ENCODE measurements around the gene ANKRD18A. TPM values are rescaled to one million over a fixed set of nuclear protein-coding genes. Genes with fewer than 3 reads are reported as not detected.

ANKRD18A gene
- total and polyA plus RNA-seq, 2 experiments from 2014 or later: 0.53 to 0.59 TPM

DNA sequence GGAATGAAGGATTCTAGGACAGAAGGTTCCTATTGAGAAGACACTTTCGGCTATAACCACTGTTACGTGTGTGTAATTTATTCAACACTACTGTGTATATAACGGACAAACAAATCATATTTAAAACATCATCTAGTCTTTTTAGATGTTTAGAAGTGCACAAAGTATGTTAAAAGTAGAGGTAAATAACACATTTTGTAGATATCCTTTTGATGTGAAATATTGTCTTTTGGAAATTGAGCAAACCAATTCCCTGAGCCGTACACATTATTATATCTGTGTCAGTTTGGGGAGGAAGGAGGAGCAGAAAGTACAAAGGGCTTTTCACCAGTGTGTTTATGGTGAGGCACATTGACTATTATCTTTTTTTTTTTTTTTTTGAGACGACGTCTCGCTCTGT, 39.1 kb upstream of the ANKRD18A start:
- 94% methylated on average over 7 of the region's 7 CpGs for WGBS (ENCODE audit: low lambda C conversion rate, missing lambda C conversion rate)
- no peaks in the 10 kb centered on the region for H4K20me1 ChIP-seq (ENCODE audit: insufficient read depth, poor library complexity, severe bottlenecking)
- no peak overlapping the region for H3K4me2 ChIP-seq
- no peaks in the 10 kb centered on the region for H3K79me2 ChIP-seq
- H3K9me3 ChIP-seq (ENCODE audit: low read depth): no peaks in the 10 kb centered on the region
- TF ChIP-seq EZH2 (IDR thresholded peaks at IDR 0.05; ENCODE audit: borderline replicate concordance) (no peak), EZH2phosphoT487 (IDR thresholded peaks at IDR 0.05; ENCODE audit: low read depth, severe bottlenecking, unreplicated experiment) (no peak)
- TF ChIP-seq, protein P1, sequence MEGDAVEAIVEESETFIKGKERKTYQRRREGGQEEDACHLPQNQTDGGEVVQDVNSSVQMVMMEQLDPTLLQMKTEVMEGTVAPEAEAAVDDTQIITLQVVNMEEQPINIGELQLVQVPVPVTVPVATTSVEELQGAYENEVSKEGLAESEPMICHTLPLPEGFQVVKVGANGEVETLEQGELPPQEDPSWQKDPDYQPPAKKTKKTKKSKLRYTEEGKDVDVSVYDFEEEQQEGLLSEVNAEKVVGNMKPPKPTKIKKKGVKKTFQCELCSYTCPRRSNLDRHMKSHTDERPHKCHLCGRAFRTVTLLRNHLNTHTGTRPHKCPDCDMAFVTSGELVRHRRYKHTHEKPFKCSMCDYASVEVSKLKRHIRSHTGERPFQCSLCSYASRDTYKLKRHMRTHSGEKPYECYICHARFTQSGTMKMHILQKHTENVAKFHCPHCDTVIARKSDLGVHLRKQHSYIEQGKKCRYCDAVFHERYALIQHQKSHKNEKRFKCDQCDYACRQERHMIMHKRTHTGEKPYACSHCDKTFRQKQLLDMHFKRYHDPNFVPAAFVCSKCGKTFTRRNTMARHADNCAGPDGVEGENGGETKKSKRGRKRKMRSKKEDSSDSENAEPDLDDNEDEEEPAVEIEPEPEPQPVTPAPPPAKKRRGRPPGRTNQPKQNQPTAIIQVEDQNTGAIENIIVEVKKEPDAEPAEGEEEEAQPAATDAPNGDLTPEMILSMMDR (IDR thresholded peaks at IDR 0.05; ENCODE audit: poor library complexity): no peak
- H3K4me3 ChIP-seq: no peak overlapping the region
- peaks cover 10% of the 10 kb centered on the region for H3K27me3 ChIP-seq
- no peak overlapping the region for H3K27ac ChIP-seq
- DNase-seq (ENCODE audit: low spot score): no peak
- no peak overlapping the region for H2AFZ ChIP-seq
- no peaks in the 10 kb centered on the region for H3K4me1 ChIP-seq (ENCODE audit: insufficient read depth)
- no peaks in the 10 kb centered on the region for H3K9me2 ChIP-seq (replicated peaks; ENCODE audit: insufficient read depth)
- H3K36me3 ChIP-seq (replicated peaks; ENCODE audit: insufficient read depth, low read depth): no peaks in the 10 kb centered on the region

DNA sequence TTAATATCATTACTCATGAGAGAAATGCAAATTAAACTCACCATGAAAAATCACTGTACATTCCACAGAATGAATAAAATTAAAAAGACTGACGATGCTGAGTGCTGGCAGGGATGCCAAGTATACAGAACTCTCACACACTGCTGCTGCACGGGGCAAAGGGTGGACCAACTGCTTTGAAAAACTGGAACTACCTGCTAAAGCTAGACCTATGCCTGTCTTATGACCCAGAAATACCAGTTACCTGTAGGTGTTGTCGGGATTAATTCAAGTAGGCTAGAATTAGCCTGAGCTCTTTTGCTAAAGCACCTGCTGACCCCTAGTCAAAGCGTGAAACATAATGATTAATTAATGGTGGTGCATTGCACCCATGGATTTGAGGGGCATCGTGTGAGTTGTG, 36.5 kb upstream of the ANKRD18A start:
- DNase-seq (ENCODE audit: low spot score): no peak
- 83% methylated on average over 5 of the region's 5 CpGs for WGBS (ENCODE audit: low lambda C conversion rate, missing lambda C conversion rate)
- TF ChIP-seq, protein P1 (IDR thresholded peaks at IDR 0.05; ENCODE audit: poor library complexity): no peak
- TF ChIP-seq EZH2 (IDR thresholded peaks at IDR 0.05; ENCODE audit: borderline replicate concordance) (no peak), EZH2phosphoT487 (IDR thresholded peaks at IDR 0.05; ENCODE audit: low read depth, severe bottlenecking, unreplicated experiment) (no peak)

DNA sequence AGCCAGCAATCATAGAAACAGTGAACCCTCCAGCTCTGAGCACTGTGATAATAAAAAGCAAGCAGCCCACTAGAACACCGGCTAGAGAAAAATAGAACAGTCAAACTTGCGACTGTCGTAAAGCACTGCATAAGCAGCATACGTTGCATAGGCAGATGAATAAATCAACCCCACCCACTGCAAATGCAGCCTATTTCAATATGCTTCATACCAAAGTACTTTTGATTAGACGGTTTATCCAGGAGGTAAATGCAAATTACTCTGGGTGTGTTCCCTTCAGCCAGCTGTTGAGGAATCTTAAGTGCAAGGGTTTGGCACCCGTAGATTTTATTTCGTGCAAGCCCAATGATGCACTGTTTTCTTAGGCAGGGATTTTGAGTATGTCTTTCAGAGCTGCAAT, 32.1 kb upstream of the ANKRD18A start:
- Histone ChIP-seq H3K27me3 (peaks cover 10% of the 10 kb centered on the region), H3K79me2 (no peaks in the 10 kb centered on the region), H3K4me3 (no peak overlapping the region), H3K9me3 (ENCODE audit: low read depth) (no peaks in the 10 kb centered on the region), H2AFZ (no peak overlapping the region), H3K36me3 (replicated peaks; ENCODE audit: insufficient read depth, low read depth) (no peaks in the 10 kb centered on the region), H3K27ac (no peak overlapping the region), H3K9me2 (replicated peaks; ENCODE audit: insufficient read depth) (no peaks in the 10 kb centered on the region), H3K4me1 (ENCODE audit: insufficient read depth) (no peaks in the 10 kb centered on the region), H4K20me1 (ENCODE audit: insufficient read depth, poor library complexity, severe bottlenecking) (no peaks in the 10 kb centered on the region), H3K4me2 (no peak overlapping the region)
- no peak for DNase-seq (ENCODE audit: low spot score)
- TF ChIP-seq, protein P1 (IDR thresholded peaks at IDR 0.05; ENCODE audit: poor library complexity): no peak
- TF ChIP-seq EZH2 (IDR thresholded peaks at IDR 0.05; ENCODE audit: borderline replicate concordance): no peak
- TF ChIP-seq EZH2phosphoT487 (IDR thresholded peaks at IDR 0.05; ENCODE audit: low read depth, severe bottlenecking, unreplicated experiment): no peak
- 81% methylated on average over 7 of the region's 7 CpGs for WGBS (ENCODE audit: low lambda C conversion rate, missing lambda C conversion rate)

More for the DNA sequence above, 36.5 kb upstream of the ANKRD18A start:
- Histone ChIP-seq H3K4me1 (ENCODE audit: insufficient read depth) (no peaks in the 10 kb centered on the region), H3K27me3 (peaks cover 10% of the 10 kb centered on the region), H3K27ac (no peak overlapping the region), H3K9me2 (replicated peaks; ENCODE audit: insufficient read depth) (no peaks in the 10 kb centered on the region), H3K9me3 (ENCODE audit: low read depth) (no peaks in the 10 kb centered on the region), H3K4me3 (no peak overlapping the region), H3K4me2 (no peak overlapping the region), H3K36me3 (replicated peaks; ENCODE audit: insufficient read depth, low read depth) (no peaks in the 10 kb centered on the region), H2AFZ (no peak overlapping the region), H4K20me1 (ENCODE audit: insufficient read depth, poor library complexity, severe bottlenecking) (no peaks in the 10 kb centered on the region), H3K79me2 (no peaks in the 10 kb centered on the region)

DNA sequence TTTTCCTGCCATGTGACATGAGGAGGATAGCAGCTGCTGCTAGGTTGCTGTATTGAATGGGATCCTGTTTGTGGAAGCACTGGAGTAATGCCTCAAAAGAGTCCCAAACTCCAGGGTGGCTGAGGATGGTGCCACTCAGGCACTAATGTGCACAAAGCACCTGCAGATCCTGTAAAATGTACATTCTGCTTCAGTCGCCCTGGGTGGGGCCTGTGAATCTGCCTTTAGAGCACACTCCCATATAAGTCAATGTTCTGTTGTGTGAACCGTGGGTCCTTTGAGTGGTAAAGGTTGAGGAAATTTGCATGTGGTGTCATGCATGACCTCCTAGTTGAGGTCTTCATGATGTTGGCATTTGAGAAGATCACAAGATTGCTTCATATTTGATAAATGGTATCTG, 31.6 kb upstream of the ANKRD18A start:
- H3K27me3 ChIP-seq: peaks cover 10% of the 10 kb centered on the region
- no peak for TF ChIP-seq EZH2phosphoT487 (IDR thresholded peaks at IDR 0.05; ENCODE audit: low read depth, severe bottlenecking, unreplicated experiment)
- TF ChIP-seq, protein P1 (IDR thresholded peaks at IDR 0.05; ENCODE audit: poor library complexity): no peak
- TF ChIP-seq EZH2 (IDR thresholded peaks at IDR 0.05; ENCODE audit: borderline replicate concordance): no peak

More for the DNA sequence above, 31.6 kb upstream of the ANKRD18A start:
- Histone ChIP-seq H3K4me2 (no peak overlapping the region), H3K79me2 (no peaks in the 10 kb centered on the region), H3K4me1 (ENCODE audit: insufficient read depth) (no peaks in the 10 kb centered on the region), H3K36me3 (replicated peaks; ENCODE audit: insufficient read depth, low read depth) (no peaks in the 10 kb centered on the region), H3K4me3 (no peak overlapping the region), H3K9me2 (replicated peaks; ENCODE audit: insufficient read depth) (no peaks in the 10 kb centered on the region), H3K27ac (no peak overlapping the region), H2AFZ (no peak overlapping the region), H3K9me3 (ENCODE audit: low read depth) (no peaks in the 10 kb centered on the region), H4K20me1 (ENCODE audit: insufficient read depth, poor library complexity, severe bottlenecking) (no peaks in the 10 kb centered on the region)
- DNase-seq (ENCODE audit: low spot score): no peak
- WGBS (ENCODE audit: low lambda C conversion rate, missing lambda C conversion rate): 82% methylated on average over 2 of the region's 2 CpGs

Data from hepatocyte (in vitro differentiated cells).